Panc1 (cell line): Measurements from ENCODE around the gene CENPU. TPM values are rescaled to one million over a fixed set of nuclear protein-coding genes. Genes with fewer than 3 reads are reported as not detected.

Source experiments
- ATAC-seq: fragments of 200-7000 bp; cut with Tn5 transposase; 2 replicates; pipeline ENCODE4 v1.9.1; 2020; ENCODE audit warnings: mild to moderate bottlenecking, moderate library complexity
- BruUV-seq: library from RNA; stranded (reverse); fragments of 400-500 nt; replicated peaks from 2 replicates; lab custom pipeline; 2021; lab: Mats Ljungman, UMichigan
- CTCF ChIA-PET: fragments of 300-600 bp; sonication (Branson Sonifier 250); formaldehyde crosslinking; loops from one replicate; lab custom pipeline; 2022; ENCODE audit warnings: antibody characterized with exemption; lab: Charles Lee
- POLR2A ChIA-PET: fragments of 300-600 bp; sonication (Branson Sonifier 250); formaldehyde crosslinking; loops from one replicate; lab custom pipeline; 2022; ENCODE audit warnings: antibody characterized with exemption; lab: Charles Lee
- DNase-seq: peaks from one replicate; pipeline ENCODE4 v3.0.0-alpha.2; 2010; ENCODE audit warnings: low read depth, low spot score
- H3K27ac ChIP-seq: 2 replicates; pipeline ENCODE4 v1.5.1; 2011; ENCODE audit warnings: mild to moderate bottlenecking, low read length, inconsistent platforms
- H3K27me3 ChIP-seq: fragments of 200-500 bp; sonication (Bioruptor generic); 2 replicates; pipeline ENCODE4 v1.6.0; 2014; ENCODE audit warnings: low read length, inconsistent platforms; ENCODE audit not compliant: control insufficient read depth, insufficient read depth
- H3K36me3 ChIP-seq: fragments of 200-500 bp; sonication (Bioruptor generic); 2 replicates; pipeline ENCODE4 v1.5.1; 2014; ENCODE audit warnings: inconsistent platforms, mild to moderate bottlenecking, low read length, moderate library complexity; ENCODE audit not compliant: control insufficient read depth, insufficient read depth
- H3K4me1 ChIP-seq: 2 replicates; pipeline ENCODE4 v1.5.1; 2011; ENCODE audit warnings: inconsistent platforms, mild to moderate bottlenecking, low read length, moderate library complexity; ENCODE audit not compliant: control insufficient read depth, insufficient read depth
- H3K4me3 ChIP-seq, 2 experiments: 2 replicates each; pipeline ENCODE4 v1.5.1; 2011 to 2012; ENCODE audit warnings: low read depth in 2 of 2, low read length in 2 of 2, mild to moderate bottlenecking in 2 of 2, inconsistent platforms in 1 of 2, moderate library complexity in 1 of 2
- H3K9me3 ChIP-seq: fragments of 200-500 bp; sonication (Bioruptor generic); 2 replicates; pipeline ENCODE4 v1.5.1; 2014; ENCODE audit warnings: low read depth, mild to moderate bottlenecking, inconsistent platforms, low read length, moderate library complexity; ENCODE audit not compliant: control insufficient read depth, insufficient read depth
- CTCF ChIP-seq: fragments of 450-650 bp; IDR thresholded peaks from 2 replicates; pipeline ENCODE4 v1.5.1; 2017; ENCODE audit warnings: mild to moderate bottlenecking
- POLR2AphosphoS5 ChIP-seq: IDR thresholded peaks from 2 replicates; pipeline ENCODE4 v1.6.1; 2012; ENCODE audit warnings: mild to moderate bottlenecking, low read depth, low read length, moderate library complexity
- REST ChIP-seq, 2 experiments: IDR thresholded peaks; 2 replicates each; pipeline ENCODE4 v1.6.1; 2011 to 2012; ENCODE audit warnings: low read depth in 2 of 2, control low read depth in 1 of 2, low read length in 1 of 2, mild to moderate bottlenecking in 1 of 2, moderate library complexity in 1 of 2; ENCODE audit not compliant: insufficient read depth in 1 of 2
- SIN3A ChIP-seq: IDR thresholded peaks from 2 replicates; pipeline ENCODE4 v1.6.1; 2012; ENCODE audit warnings: low read depth, mild to moderate bottlenecking, low read length, moderate library complexity, borderline replicate concordance; ENCODE audit not compliant: insufficient read depth
- TCF7L2 ChIP-seq: IDR thresholded peaks from 2 replicates; pipeline ENCODE4 v1.6.1; 2011; ENCODE audit warnings: mild to moderate bottlenecking, low read depth, low read length, inconsistent platforms
- in situ Hi-C: cut with HindIII; loops from 2 replicates; pipeline ENCODE4 v1.10.0; 2016; ENCODE audit warnings: low sequenced_read_pairs, low pct_unique_long_range_greater_than_20kb
- intact Hi-C: fragments of 100-400 bp; cut with micrococcal nuclease; formaldehyde crosslinking; loops from one replicate; pipeline ENCODE4 v1.10.0; 2022; ENCODE audit not compliant: unreplicated experiment
- total RNA-seq: library from RNA; stranded (reverse); gene quantifications from one replicate; pipeline ENCODE4 v1.2.1, GENCODE V29; 2021; ENCODE audit not compliant: unreplicated experiment

The CENPU gene
- total RNA-seq, 1 experiment from 2014 or later: 16.6 TPM

- Histone ChIP-seq H3K9me3 (no peaks in the 10 kb centered on the region), H3K27me3 (no peaks in the 10 kb centered on the region), H3K4me3 (no peak overlapping the region), H3K27ac (no peak overlapping the region), H3K36me3 (peaks cover 8% of the 10 kb centered on the region), H3K4me1 (no peaks in the 10 kb centered on the region)
- intact Hi-C loops: no loop called here
- TF ChIP-seq SIN3A: no peak
- TF ChIP-seq POLR2AphosphoS5: no peak
- TF ChIP-seq REST (IDR thresholded peaks at IDR 0.05; ENCODE audit: insufficient read depth in 1 of 2, low read depth in 2 of 2, low read length in 1 of 2): no peak
- no peak for TF ChIP-seq CTCF
- no peak for TF ChIP-seq TCF7L2
- in situ Hi-C loops: no loop called here
- no TSS peak for BruUV-seq
- ATAC-seq: no peak
- POLR2A ChIA-PET: no interaction called here
- no peak for DNase-seq
- CTCF ChIA-PET: no interaction called here
Measured at GRCh38 chr4:184719407-184719806, 14.5 kb downstream of the CENPU start.

DNA sequence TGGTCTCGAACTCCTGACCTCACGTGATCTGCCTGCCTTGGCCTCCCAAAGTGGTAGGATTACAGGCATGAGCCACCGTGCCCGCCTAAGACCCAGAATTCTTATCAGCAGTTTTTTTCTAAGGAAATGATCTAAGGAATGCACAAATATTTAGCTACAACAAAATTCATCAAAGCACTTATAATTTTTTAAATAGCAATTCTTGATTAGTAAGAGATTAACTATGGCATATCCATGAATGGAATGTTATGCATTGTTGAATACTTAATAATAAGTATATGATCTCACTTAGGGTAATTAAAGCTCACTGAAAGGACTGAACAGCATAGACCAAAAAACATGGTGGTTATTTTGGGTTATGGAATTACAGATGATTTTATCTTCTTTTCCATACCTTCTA lies 18.4 kb downstream of the CENPU start:
- Histone ChIP-seq H3K36me3 (peaks cover 4% of the 10 kb centered on the region), H3K4me1 (no peaks in the 10 kb centered on the region), H3K27ac (no peak overlapping the region), H3K27me3 (no peaks in the 10 kb centered on the region), H3K9me3 (no peaks in the 10 kb centered on the region), H3K4me3 (no peak overlapping the region)
- intact Hi-C loops: no loop called here
- DNase-seq: no peak
- POLR2A ChIA-PET: no interaction called here
- CTCF ChIA-PET: no interaction called here
- no peak for TF ChIP-seq CTCF
- no peak for ATAC-seq
- no TSS peak for BruUV-seq
- in situ Hi-C loops: no loop called here

DNA sequence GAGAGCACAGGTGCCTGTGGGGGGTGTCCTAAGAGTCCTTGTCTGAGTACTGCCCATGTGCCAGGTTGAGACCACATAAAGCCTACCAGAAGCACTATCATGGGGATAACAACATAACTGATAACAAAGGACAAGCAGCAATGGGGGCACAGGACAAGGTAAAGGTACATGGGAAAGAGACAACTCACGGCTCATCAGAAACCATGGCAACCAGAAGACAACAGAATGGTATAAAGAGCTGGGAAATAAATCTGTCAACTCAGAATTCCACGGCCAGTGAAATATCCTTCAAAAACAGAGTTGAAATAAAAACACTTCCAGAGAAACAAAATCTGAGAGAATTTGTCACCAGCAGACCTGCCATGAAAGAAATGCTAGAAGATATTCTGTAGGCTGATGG lies 20.0 kb downstream of the CENPU start:
- in situ Hi-C loops: no loop called here
- Histone ChIP-seq H3K27me3 (no peaks in the 10 kb centered on the region), H3K4me1 (no peaks in the 10 kb centered on the region), H3K4me3 (no peak overlapping the region), H3K36me3 (peaks cover 6% of the 10 kb centered on the region), H3K27ac (no peak overlapping the region), H3K9me3 (no peaks in the 10 kb centered on the region)
- no peak for TF ChIP-seq POLR2AphosphoS5
- no peak for TF ChIP-seq REST (IDR thresholded peaks at IDR 0.05; ENCODE audit: insufficient read depth in 1 of 2, low read depth in 2 of 2, low read length in 1 of 2)
- no peak for TF ChIP-seq SIN3A
- TF ChIP-seq TCF7L2: no peak
- no peak for TF ChIP-seq CTCF
- ATAC-seq (no peak), DNase-seq (no peak)
- intact Hi-C loops: no loop called here
- BruUV-seq: no TSS peak
- POLR2A ChIA-PET: no interaction called here
- CTCF ChIA-PET: no interaction called here
